Mucosa of gallbladder (tissue), 1 donor: ENCODE measurements around the gene IAPP. TPM values are rescaled to one million over a fixed set of nuclear protein-coding genes. Genes with fewer than 3 reads are reported as not detected.
"Not testable (repeated sequence)": the region's sequence is repeated elsewhere in the genome, so short reads cannot be mapped to it uniquely, and the experiment has no call there.

Source experiments
- DNase-seq: peaks from one replicate; pipeline ENCODE4 v3.0.0-alpha.2; 2020; ENCODE audit warnings: low spot score
- total RNA-seq: library from RNA; stranded (reverse); gene quantifications from one replicate; pipeline ENCODE4 v1.2.1, GENCODE V29; 2021
- donor health status: DM: no; HTN: no; CAD: no.

Gene IAPP
- not detected for total RNA-seq

- no peak for DNase-seq
Observed at GRCh38 chr12:21372602-21373001, at the start of gene IAPP. IAPP (plus strand) TSS chr12:21372902; CDS start chr12:21373352, 450 bp downstream.

- DNase-seq, result no peak
Observed at GRCh38 chr12:21323736-21324135, 49.0 kb upstream of the IAPP start.

- no peak for DNase-seq
Observed at GRCh38 chr12:21324551-21324950, 48.2 kb upstream of the IAPP start.

GRCh38 chr12:21328578-21328977 is 44.1 kb upstream of the IAPP start:
- DNase-seq, result no peak

- DNase-seq, result no peak
Observed at GRCh38 chr12:21330682-21331253, 41.9 kb upstream of the IAPP start.

- no peak for DNase-seq
Observed at GRCh38 chr12:21334771-21335325, 37.9 kb upstream of the IAPP start, which contains the start of gene SLCO1A2. SLCO1A2 (minus strand) TSS chr12:21334917; CDS start chr12:21334647, 270 bp downstream.

GRCh38 chr12:21336656-21337055 is 36.0 kb upstream of the IAPP start:
- DNase-seq, result no peak

GRCh38 chr12:21337453-21337852 is 35.2 kb upstream of the IAPP start:
- DNase-seq, result no peak

GRCh38 chr12:21337959-21338744 is 34.5 kb upstream of the IAPP start:
- no peak for DNase-seq

GRCh38 chr12:21339921-21340320 is 32.8 kb upstream of the IAPP start:
- no peak for DNase-seq

- DNase-seq, result no peak
Observed at GRCh38 chr12:21340403-21340802, 32.3 kb upstream of the IAPP start.

GRCh38 chr12:21341769-21342168 is 30.9 kb upstream of the IAPP start:
- no peak for DNase-seq

- DNase-seq, result no peak
Observed at GRCh38 chr12:21343636-21344035, 29.1 kb upstream of the IAPP start.

GRCh38 chr12:21346542-21347205 is 26.0 kb upstream of the IAPP start:
- no peak for DNase-seq

- no peak for DNase-seq
Observed at GRCh38 chr12:21350975-21351374, 21.7 kb upstream of the IAPP start.

GRCh38 chr12:21353487-21353886 is 19.2 kb upstream of the IAPP start:
- no peak for DNase-seq

- DNase-seq, result no peak
Observed at GRCh38 chr12:21353948-21354347, 18.8 kb upstream of the IAPP start.

- no peak for DNase-seq
Observed at GRCh38 chr12:21354641-21355040, 18.1 kb upstream of the IAPP start.

- DNase-seq, result not testable (repeated sequence)
Observed at GRCh38 chr12:21360632-21361031, 12.1 kb upstream of the IAPP start.

GRCh38 chr12:21369141-21369980 is 3.3 kb upstream of the IAPP start:
- DNase-seq, result no peak

GRCh38 chr12:21370845-21371449 is 1.8 kb upstream of the IAPP start:
- no peak for DNase-seq
